NK-92 (cell line): ENCODE data around the gene IQCN.
"Not testable (repeated sequence)": the region's sequence is repeated elsewhere in the genome, so short reads cannot be mapped to it uniquely, and the experiment has no call there.

Experiments
- DNase-seq: peaks from one replicate; lab custom pipeline; 2025; ENCODE audit not compliant: unreplicated experiment; lab: John Stamatoyannopoulos, UW

The IQCN gene

DNA sequence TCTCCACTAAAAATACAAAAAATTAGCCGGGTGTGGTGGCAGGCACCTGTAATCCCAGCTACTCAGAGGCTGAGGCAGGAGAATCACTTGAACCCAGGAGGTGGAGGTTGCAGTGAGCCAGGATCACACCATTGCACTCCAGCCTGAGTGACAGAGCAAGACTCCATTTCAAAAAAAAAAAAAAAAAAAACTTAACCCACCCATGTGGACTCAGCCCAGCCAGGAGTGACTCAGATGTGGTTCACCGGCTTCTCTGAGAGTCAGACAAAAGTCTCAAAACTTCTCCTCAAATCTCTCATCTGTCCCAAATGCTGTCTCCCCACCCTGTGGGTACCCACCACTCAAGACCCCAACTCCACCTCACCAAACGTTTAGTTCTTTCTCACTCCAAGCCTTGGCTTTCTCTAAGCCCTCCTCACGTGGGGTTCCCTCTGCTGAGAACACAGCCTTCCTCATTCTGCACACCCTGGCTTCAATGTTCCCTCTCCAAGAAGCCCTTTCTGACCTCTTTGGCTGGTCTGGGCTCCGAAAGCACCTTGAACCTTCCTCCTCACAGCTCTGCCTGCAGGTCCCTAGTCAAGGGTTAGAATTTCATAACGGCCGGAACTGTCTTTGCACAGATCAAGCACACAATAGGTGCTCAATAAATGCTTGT lies 59.3 kb downstream of the IQCN start:
- no peak for DNase-seq

DNA sequence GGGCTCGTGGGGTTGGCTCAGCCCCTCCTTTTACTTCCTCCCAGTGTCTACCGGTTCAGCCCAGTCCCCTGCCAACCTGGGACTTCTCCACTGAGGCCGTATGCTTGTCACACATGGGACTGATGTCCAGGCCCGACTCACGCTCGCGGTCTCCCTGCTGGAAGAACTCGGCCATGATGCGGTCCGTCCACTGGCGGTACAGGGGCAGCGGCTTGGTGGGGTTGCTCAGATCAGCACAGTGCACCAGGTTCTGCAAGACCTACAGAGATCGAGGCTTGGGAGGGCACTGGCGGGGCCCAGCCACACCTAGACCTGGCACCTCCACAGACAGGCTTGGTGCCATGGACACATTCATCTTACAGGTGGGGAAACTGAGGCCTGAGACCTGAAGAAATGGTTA lies 62.6 kb downstream of the IQCN start:
- DNase-seq: no peak

DNA sequence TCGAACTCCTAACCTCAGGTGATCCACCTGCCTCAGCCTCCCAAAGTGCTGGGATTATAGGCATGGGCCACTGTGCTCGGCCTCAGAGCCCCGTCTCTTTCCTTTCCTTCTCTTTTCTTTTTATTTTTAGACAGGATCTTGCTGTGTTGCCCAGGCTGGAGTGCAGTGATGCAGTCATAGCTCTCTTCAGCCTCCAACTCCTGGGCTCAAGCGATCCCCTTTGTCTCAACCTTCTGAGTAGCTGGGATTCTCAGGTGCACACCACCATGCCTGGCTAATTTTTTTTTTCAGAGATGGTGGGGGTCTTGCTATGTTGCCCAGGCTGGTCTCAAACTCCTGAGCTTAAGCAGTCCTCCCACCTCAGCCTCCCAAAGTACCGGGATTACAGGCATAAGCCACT lies 64.3 kb downstream of the IQCN start:
- DNase-seq: not testable (repeated sequence)

DNA sequence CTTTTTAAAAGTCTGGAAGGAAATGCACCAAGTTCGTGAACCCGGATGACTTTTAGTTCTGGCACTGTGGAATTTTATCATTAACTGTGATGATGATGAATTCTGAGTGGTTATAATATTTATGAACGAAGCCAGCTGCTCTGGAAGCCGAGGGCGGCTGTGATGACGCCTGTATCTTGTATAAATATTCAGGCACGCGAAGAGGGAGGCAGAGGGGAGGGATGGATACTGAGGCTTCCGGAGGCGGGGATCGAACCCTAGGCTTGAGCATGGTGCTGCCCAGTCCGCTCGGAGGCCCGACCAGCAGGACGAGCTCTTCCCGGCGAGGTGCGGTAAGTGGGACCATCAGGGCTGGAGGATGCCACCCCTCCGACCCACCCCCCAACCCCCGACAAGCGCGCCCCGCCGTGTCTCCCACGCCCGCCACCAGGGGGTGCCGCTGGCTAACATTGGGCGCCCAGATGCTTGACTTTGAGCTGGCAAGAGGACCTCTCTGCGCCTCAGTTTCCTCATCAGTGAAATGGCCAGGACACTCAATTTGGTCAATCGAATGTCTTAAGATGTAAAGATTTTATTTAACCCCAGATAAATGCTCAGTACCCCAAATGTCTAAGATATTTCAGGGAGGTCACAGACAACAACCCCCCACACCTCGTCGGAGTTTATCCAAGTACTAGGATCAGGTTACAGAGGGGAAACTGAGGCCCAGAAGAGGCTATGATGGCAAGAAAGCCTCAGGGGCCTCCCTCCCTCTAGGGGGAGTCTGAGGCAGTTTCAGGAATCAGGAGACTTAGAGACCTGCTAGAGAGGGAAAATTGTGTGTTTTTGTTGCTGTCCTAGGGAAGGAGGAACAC lies 65.9 kb downstream of the IQCN start:
- DNase-seq: no peak
